ENCODE results near the gene NKD1.

NKD1 gene

DNA sequence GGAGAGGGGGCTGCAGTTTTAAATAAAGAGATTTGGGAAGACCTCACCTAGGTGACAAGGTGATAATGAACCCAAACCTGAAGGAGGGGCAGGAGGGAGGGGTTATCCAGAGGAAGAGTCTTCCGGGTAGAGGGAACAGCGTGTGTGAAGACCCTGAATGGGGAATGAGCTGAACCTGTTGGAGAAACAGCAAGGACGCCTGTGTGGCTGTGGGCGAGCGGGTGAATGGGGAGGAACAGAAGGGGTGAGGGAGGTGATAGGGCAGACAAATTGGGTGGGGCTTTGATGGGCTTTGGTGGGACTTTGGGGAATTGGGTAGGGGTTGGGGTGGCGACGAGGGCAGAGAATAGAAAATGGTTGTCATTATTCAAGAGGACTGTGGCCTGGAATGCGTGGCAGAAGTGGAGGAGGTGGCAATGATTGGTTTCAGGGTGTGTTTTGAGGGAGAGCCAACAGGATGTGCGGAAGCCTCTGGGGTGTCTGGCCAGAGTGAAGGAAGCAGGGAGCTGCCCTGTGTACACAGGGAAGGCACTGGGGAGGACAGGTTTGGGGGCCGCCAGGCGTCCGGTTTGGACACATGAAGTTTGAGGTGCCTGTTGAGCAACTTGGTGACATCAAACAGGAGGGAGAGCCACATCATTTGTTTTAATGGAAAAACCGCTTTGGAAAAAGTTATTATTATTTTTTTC lies 48.7 kb downstream of the NKD1 start:
- no peak for TF ChIP-seq ZNF274 (IDR thresholded peaks at IDR 0.05; ENCODE audit: low read depth, low read length)
- no peak overlapping the region for H3K4me3 ChIP-seq (ENCODE audit: low read length)

DNA sequence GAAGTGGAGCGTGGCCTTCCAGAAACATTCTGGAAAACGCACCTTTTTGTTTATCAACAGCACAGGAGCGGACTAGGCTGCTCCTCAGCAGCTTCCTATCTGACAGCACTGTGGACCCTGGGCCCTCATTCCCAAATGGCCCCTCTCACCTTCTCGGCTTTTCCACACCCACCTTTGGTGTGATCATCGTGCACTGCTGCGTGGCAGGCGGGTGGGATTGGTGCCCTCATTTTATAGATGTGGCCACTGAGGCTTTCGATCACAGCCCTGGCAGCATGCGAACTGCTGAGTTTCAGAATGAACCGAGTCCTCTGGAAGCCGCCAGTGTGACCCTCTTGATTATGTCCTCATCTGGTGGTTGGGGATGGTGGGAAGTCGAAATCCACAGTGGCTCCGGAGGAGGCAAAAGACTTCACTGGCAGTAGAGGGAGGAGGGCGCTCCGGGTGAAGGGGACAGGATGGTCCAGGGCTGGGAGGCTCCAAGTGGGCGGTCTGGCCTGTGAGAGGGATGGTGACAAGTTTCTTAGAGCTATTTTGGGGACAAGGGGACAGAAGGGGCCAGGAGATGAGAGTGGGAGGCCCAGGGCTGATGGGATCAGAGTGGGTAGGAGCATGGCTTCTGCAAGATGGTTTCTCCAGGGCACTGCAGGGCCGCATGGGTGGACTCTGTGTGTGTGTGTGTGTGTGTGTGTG lies 49.5 kb downstream of the NKD1 start:
- TF ChIP-seq ZNF274 (IDR thresholded peaks at IDR 0.05; ENCODE audit: low read depth, low read length) = no peak
- no peak overlapping the region for H3K4me3 ChIP-seq (ENCODE audit: low read length)

DNA sequence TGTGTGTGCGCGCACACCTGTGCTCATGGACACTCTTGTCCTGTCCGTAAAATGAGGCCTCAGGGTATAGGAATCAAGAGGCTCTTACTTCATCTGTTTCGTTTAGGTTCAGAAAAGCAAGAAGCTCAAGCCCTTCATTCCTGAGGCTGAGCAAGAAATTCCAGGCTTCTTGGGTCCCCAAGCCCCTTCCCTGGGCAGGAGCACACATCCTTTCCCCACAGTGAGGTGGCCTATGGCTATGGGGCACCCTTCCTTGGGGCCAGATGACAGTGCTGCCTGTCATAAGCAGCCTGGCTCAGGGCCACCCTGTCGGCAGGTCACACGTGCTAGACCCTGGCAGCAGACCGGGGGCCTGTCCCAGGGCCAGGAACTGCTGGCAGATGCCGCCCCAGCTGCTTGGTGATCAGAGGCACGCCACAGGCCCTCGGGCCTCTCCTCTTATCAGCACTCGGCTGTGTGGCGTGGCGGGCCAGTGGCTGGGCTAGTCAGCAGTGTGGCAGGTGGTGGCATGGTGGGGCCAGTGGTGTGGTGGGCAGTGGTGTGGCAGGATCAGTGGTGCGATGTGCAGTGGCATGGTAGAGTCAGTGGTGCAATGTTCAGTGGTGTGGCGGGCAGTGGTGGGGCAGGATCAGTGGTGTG lies 50.2 kb downstream of the NKD1 start:
- no peak overlapping the region for H3K4me3 ChIP-seq (ENCODE audit: low read length)
- TF ChIP-seq ZNF274 (IDR thresholded peaks at IDR 0.05; ENCODE audit: low read depth, low read length) = no peak

DNA sequence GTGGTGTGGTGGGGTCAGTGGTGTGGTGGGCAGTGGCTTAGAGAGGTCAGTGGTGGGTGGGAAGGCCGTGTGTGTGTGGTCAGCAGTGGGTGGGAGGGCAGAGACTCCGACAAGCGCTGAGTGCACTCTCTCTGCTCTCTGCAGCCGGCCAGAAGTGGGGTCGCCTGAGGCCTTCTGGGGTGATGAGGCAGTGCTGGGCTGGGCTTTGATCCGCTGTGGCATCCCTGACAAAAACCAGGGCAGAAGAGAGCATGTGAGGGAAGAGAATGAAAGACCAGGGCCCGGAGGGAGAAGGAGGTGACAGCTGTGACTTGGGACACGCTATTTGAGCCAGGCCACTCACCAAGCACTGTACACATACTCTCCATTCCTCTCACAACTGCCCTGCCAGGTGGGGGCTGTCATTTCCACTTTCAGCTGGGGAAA lies 50.8 kb downstream of the NKD1 start:
- TF ChIP-seq ZNF274 (IDR thresholded peaks at IDR 0.05; ENCODE audit: low read depth, low read length) = no peak
- no peak overlapping the region for H3K4me3 ChIP-seq (ENCODE audit: low read length)

DNA sequence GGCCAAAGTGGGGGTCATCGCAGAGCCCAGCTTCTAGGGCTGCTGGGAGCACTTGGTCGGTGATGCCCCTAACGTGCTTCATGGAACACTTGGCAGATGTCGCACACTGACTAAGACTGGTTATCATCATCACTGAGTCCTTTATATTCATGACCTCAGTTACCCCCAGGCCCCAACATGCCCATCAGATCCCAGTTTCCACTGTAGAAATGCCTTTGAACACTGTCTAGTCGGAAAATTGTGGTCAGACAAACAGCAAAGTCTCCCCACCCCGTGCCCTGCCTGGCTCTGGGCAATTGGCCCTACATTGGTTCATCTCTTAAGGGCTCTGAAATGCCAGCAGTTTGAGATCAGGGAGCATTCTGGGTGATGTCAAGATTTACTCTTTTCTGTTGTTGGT lies 51.3 kb downstream of the NKD1 start:
- H3K4me3 ChIP-seq (ENCODE audit: low read length) = no peak overlapping the region

DNA sequence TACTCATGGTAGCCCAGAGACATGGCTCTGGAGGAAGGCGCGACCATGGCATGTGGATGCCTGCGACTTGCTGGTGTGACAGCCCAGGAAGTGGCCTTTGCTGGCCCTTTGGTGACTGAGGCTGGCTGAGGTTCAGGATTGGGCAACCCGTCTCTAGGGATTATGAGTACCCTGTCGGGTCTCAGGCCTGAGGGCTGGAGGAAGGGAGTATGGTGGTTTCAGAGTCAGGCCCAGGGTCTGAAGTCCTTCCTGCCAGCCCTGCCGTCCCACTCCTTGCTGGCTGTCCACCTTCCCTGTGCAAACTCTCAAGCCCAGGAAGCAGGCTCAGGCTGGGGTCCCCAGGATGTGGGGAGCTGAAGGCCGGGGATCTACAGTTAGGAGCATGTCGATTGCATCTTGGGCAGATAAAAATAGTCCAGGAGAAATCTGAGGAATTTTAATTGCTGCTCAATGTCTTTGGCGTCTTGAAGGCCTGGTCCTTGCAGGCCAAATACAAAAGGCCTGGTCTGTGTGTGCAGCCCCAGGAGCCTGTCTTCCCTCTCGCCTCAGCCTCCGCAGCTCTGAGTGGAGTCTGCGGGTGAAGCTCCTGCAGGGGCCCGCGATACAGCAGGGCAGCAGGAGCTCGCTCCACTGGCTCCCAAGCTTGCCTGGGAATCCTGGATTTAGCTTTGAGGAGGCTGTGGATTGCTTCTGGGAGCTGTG lies 52.5 kb downstream of the NKD1 start:
- no peak for TF ChIP-seq ZNF274 (IDR thresholded peaks at IDR 0.05; ENCODE audit: low read depth, low read length)
- H3K4me3 ChIP-seq (ENCODE audit: low read length) = no peak overlapping the region

More for the DNA sequence above, 51.3 kb downstream of the NKD1 start:
- TF ChIP-seq ZNF274 (IDR thresholded peaks at IDR 0.05; ENCODE audit: low read depth, low read length) = no peak

DNA sequence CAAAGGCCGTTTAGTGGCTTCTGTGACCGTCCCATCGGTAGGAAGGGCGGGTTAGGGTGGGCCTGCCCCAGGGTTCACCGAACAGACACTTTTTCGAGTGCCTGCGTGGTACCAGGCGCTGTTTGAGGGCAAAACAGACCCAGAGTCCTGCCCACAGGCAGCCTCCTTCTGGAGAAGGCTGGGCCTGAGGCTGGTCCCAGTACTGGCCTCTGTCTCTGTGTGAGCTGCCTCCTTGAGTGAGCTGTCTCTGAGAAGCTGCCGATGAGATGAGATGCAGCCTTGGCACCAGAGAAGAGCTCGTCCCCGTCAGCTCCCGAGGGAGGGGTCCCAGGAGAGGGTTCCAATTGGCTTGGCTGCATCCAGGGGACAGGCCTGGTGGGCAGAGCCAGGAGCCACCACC lies 53.1 kb downstream of the NKD1 start:
- no peak overlapping the region for H3K4me3 ChIP-seq (ENCODE audit: low read length)
- TF ChIP-seq ZNF274 (IDR thresholded peaks at IDR 0.05; ENCODE audit: low read depth, low read length) = no peak

DNA sequence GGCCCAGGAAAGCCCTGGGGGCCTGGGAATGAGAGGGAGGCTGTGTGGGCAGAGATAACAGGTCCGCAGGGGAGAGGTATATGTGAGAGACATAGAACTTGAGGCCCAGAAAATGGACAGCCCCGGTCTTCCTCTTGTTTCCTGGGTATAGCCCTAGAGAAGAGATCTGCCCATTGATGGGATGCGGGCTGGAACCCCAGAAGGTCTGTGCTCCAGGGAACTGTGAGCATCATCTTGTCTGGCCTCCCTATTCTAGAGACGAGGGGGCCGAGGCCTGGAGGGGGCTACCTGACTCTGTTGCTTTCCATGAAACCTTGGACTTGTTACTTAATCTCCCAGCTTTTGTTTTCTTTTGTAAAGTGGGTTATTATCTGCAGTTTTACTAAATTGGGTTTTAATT lies 53.9 kb downstream of the NKD1 start:
- H3K4me3 ChIP-seq (ENCODE audit: low read length) = no peak overlapping the region
- TF ChIP-seq ZNF274 (IDR thresholded peaks at IDR 0.05; ENCODE audit: low read depth, low read length) = no peak

DNA sequence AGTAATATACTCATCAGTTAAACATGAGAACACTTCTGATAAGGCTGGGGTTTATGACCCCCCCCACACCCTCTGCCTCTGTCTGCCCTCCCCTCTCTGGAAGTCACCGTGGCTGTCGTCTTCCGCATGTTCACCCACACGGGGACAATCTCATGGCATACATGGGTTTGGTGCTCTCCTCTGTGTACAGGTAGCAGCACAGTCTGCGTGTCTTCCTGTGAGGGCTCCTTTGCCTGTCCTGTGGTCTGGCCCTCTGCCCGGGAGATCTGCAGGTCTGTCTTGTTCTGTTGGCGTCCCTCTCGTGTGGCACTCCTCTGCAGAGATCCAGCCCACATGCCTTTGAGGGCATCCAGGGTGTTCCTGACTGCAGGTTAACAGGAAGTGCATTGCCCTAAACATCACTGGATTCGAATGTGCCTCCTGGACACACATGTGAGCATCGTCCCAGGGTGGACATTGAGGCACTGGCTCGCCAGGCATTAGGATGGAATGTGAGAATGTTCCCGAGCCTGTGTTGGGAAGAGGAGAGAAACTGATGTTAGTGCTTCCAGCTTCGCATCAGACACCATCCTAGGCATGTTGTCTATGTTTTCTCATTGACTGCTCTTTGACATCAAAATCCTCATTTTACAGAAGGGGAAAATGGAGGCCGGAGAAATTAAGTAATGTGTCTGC lies 54.5 kb downstream of the NKD1 start:
- TF ChIP-seq ZNF274 (IDR thresholded peaks at IDR 0.05; ENCODE audit: low read depth, low read length) = no peak
- no peak overlapping the region for H3K4me3 ChIP-seq (ENCODE audit: low read length)

DNA sequence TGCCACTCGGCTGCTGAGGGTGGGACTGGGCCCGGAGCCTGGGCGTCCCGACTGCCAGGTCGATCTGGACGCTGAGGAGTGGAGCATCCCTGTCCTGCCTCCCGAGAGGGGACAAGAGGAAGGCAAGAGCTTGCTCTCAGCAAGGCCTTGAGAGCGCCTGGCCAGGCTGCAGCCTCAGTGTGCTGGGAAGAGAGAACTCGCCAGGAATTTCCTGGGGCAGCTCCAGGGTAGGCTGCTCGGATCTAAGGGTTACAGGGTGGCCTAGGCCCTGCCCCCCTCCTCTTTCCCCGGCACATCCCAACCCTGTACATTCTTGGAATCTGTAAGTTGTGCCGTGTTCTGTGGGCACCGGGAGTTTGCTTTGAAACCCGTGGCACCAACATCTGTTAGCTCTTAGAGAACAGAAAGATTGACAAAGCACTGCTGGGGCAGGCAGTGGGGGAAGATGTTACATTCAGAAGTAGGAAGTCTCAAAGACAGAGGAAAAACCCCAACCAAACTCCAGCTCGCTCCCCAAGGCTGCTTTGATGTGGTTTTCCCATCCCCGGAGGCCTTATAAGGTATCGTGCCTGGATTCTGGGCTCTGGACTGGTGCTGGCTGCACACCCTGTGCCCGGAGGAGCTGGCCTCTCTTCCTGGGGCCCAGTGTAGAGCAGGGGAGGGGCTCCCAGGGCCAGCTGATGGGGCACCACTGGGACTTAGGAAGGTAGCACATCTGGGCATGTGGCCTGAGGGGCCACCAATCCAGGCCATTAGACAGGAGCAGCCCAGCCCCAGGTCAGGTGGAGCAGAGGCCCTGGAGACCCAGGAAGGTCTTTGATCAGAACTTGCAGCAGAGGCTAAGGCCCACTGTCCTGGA lies 55.2 kb downstream of the NKD1 start:
- TF ChIP-seq ZNF274 (IDR thresholded peaks at IDR 0.05; ENCODE audit: low read depth, low read length) = no peak
- H3K4me3 ChIP-seq (ENCODE audit: low read length) = no peak overlapping the region

DNA sequence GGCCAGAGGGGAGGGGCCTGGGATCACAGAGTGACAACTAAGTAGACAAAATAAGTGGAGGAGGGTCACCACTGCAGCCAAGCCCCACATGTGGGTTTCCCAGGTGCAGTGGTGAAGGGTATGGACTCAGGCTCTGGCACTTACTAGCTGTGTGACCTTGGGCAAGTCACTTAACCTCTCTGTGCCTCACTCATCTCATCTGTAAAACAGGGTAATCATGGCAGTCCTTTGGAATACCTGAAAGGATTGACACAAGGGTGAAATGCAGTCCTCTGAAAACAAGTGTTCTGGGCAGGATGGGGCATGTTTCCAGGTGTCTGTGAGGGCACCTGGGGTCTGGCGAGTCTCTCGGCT lies 55.8 kb downstream of the NKD1 start:
- no peak for TF ChIP-seq ZNF274 (IDR thresholded peaks at IDR 0.05; ENCODE audit: low read depth, low read length)
- no peak overlapping the region for H3K4me3 ChIP-seq (ENCODE audit: low read length)

DNA sequence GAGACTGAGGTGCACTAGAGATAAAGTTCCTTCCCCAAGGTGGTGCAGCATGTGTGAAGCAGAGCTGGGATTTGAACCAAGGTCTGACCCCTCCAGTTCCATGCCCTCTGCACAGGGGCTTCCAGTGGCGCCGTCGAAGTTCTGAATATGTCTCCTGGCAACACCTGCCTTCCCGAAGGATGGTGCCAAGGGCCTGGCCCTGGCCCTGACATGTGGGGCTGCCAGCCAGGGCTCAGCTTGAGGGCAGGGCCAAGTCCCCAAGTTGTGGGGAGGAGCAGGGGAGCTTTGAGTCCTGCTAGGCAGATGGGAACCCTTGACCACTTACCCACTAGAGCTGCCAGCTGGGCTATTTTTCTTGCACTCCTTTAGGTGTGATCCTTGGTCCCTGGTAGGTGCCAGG lies 56.4 kb downstream of the NKD1 start:
- H3K4me3 ChIP-seq (ENCODE audit: low read length) = no peak overlapping the region
- TF ChIP-seq ZNF274 (IDR thresholded peaks at IDR 0.05; ENCODE audit: low read depth, low read length) = no peak

DNA sequence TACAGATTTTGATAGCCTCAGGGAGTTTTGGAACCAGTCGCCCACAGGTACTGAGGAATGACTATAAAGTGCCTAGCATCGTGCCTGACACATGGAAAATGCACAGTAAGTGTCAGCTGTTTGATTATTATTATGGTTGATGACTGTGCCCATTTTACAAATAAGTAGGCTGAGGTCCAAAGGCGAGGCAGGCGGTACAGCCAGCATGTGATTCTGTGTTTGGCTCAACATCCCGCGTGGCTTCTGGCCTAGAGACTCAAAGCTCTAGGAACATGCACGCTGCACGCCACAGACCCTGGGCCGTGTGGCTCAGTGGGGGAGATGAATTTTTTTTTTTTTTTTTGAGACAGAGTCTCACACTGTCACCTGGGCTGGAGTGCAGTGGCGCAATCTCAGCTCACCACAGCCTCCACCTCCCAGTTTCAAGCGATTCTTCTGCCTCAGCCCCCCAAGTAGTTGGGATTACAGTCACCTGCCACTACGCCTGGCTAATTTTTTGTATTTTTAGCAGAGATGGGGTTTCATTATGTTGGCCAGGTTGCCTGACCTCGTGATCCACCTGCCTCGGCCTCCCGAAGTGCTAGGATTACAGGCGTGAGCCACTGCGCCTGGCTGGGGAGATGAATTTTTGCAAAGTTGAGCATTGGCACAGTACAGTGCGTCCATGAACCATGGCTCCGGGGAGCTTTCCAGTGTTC lies 57.7 kb downstream of the NKD1 start:
- H3K4me3 ChIP-seq (ENCODE audit: low read length) = no peak overlapping the region
- no peak for TF ChIP-seq ZNF274 (IDR thresholded peaks at IDR 0.05; ENCODE audit: low read depth, low read length)

Measured in GM08714 (cell line).